GM21576 (cell line): ENCODE measurements around the gene MUC5B.

Experiments used
- ATAC-seq: cut with Tn5 transposase; IDR thresholded peaks from one replicate; pipeline ENCODE4 v1.9.1; 2021; ENCODE audit warnings: mild to moderate bottlenecking, moderate library complexity; ENCODE audit not compliant: unreplicated experiment

The MUC5B gene

DNA sequence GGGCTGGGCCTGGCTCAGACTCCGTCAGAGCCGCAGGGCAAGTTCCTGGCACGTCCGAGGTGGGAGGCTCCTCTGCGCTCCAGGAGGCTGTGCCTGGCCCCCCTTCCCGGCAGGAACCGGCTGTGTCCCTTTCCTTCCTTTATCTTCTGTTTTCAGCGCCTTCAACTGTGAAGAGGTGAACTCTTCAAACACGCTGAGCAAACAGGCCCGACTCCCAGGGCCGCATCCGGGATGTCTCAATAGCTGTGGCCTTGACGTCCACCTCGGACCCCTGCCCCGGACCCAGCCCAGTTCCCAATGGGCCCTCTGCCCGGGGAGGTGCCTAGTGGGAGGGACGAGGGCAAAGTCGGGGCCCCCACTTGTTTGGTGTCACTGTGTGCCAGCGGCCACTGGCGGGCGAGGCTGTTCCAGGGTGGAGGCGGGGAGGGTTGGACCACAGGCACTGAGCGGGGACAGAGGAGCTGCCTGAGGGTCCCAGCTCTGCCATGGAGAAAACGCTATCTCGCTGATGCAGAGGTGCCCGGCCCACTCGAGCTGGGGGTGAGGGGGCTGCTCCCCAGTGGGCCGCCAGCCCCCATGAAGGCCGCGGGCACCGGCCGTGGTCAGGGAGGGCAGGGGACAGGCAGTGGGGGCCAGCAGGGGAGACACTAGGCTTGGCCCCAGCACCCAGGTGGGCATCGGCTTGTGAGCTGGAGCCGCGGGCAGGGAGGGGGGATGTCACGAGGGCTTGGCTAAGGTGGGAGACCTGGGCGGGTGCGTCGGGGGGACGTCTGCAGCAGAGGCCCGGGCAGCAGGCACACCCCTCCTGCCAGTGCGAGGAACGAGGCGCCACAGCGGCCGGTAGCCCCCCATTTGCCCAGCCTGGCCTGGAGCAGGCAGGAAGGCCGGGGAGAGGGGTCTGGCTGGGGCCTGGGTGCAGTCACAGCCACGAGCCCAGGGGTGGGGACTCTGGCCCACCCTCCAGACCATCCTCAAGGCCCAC is 2.7 kb upstream of the MUC5B start:
- ATAC-seq, result no peak

DNA sequence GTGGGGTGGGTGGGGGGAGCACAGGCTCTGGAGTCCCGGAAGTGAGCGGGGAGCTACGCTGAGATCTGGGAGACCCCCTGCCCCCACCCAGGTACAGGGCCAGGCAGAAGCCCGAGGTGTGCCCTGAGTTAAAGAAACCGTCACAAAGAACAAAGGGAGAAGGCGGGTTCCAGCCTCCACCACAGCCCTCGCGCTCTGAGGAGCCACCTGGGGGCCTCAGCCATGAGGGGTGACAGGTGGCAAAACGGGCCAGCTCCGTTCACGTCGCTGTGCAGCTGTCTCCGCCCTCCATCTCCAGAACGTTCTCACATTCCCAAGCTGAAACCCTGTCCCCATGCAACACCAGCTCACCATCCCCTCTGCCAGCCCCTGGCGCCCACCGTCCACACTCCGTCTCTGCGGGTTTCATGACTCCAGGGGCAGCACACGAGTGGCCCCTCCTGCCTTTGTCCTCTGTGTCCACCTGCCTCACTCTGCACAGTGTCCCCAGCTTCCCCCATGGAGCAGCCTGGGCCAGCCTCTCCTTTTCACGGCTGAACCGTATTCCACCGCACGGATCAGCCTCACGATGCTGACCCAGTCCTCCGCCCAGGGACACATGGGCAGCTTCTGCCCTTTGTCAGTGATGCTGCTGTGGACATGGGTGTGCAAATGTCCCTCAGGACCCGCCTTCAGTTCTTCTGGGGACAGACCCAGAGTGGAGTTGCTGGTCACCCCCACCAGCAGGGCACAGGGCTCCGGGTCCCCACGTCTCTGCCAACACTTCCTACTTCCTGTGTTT is 1.7 kb upstream of the MUC5B start:
- ATAC-seq, result no peak

DNA sequence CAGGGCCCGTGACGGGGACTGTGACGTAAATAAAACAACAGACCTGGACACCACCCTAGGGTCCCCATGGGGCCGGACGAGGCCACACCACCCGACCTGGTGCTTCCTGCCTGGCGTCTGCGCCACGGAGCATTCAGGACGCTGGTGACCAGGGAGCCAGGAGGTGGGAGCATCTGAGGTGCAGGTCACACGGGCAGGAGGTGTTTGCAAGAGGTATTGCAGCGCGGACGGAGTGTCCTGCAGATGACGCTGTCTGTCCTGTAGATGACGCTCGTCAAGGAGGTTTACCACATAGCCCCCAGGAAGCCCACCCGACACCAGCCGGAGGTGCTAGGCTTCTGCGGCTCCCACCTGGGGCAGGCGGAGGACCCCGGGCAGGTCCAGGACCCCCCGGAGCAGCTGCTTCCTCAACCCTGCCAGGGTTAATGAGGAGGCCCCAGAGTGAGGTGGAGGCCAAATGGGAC is 986 bp upstream of the MUC5B start:
- no peak for ATAC-seq

- ATAC-seq, result no peak
These were observed 662 bp downstream of the MUC5B start for GRCh38 chr11:1223346-1224110.

- no peak for ATAC-seq
These were observed 1.2 kb downstream of the MUC5B start for GRCh38 chr11:1224111-1224490.

DNA sequence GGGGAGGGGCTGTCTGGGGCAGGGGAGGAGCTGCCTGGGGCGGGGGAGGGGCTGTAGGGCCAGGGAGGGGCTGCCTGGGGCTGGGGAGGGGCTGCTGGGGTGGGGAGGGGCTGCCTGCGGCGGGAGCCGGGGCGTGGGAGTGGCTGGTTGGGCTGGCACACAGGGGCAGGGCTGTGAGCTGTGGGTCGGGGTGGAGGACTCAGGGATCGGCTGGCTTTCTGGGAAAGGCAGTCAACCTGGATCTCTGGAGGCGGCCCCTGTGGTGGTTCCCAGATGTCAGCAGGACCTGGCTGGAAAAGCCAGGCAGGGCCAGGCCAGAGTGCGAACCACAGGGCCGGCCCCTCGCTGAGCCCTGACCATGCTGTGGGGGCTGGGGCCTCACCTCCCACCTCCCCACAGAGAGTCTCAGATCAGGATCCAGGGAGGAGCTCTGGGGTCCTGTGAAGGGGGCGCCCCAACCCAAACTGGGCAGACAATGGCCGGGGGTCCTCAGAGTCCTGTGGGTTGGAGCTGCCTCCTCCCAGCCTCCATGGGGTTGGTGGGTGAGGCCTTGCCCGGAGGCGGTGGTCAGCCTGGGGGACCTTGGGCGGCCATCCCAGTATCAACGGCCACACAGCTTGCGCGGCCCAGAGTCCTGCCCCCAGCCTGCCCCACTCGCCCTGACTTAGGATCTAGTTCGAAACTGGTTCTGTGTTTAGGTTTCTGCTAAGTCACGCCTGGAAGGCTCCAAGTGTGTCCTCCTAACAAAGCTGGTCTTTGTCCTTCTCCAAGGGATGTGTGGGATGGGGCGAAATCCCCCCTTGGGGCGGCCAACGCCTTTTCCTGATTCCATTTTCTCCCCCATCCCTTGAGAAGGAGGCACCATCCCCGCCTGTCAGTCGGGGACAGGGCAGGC is 1.9 kb downstream of the MUC5B start:
- ATAC-seq, result no peak

GRCh38 chr11:1225386-1226225 is 2.7 kb downstream of the MUC5B start:
- ATAC-seq, result no peak

DNA sequence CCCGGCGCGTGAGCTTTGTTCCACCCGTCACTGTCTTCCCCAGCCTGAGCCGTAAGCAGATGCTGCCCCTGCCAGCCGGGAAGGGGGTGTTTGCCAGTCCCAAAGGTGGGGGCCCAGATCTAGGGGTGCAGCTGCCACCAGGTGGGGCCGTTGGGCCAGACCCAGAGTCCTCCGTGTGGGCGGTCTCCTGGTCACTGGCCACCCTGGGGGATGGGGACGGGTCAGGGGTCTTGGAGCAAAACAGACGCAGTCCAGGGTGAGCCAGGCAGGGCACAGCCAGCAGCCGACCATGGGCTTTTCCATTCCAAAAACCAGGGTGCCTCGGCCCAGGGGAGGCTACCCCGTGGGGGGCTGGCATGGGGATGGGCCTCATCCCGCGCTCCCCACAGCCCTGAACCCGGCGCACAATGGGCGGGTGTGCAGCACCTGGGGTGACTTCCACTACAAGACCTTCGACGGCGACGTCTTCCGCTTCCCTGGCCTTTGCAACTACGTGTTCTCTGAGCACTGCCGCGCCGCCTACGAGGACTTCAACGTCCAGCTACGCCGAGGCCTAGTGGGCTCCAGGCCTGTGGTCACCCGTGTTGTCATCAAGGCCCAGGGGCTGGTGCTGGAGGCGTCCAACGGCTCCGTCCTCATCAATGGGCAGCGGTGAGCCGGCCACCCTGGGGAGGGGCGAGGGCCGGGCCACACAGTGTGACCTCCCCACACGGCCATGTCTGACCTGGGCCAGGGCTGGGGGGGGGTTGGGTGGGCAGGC is 3.5 kb downstream of the MUC5B start:
- no peak for ATAC-seq

DNA sequence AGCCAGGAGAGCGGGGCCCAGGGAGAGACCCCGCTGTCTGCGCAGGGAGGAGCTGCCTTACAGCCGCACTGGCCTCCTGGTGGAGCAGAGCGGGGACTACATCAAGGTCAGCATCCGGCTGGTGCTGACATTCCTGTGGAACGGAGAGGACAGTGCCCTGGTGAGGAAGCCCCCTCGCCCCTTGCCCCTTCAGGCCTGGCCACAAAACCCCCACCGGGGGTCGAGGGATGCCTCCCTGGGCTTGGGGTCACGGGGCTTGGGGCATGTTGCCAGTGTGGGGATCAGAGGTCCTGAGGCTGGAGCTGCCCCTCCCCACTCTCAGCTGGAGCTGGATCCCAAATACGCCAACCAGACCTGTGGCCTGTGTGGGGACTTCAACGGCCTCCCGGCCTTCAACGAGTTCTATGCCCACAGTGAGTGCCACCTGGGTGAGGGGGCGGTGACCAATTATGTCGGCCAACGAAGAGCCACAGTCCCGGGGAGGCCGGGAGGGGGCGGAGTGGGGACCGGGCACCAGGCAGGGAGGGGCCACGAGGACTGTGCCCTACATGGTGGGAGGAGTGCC is 4.2 kb downstream of the MUC5B start:
- ATAC-seq, result no peak

GRCh38 chr11:1227551-1228100 is 4.8 kb downstream of the MUC5B start:
- no peak for ATAC-seq

GRCh38 chr11:1228101-1228821 is 5.4 kb downstream of the MUC5B start:
- no peak for ATAC-seq

DNA sequence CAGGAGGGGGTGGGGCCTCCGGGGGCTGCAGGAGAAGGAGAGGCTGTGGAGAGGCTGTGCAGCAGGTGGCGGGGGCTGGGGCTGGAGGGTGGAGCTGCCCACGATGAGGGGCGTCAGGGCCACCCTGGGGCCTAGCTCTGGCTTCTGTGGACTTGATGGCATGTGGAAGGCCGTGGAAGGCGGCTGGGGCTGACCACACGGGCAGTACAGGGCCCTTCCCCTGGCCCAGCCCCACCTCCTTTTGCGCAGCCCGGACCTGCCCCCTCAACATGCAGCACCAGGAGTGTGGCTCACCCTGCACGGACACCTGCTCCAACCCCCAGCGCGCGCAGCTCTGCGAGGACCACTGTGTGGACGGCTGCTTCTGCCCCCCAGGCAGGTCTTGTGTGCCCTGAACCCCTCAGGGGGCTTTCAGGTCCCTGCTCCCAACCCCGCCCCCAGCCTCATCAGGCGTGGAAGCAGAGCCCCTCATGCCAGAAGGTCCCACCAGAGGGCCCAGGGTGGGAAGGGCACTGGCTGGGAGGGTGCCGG is 6.1 kb downstream of the MUC5B start:
- no peak for ATAC-seq

GRCh38 chr11:1229471-1230120 is 6.7 kb downstream of the MUC5B start:
- no peak for ATAC-seq

GRCh38 chr11:1230121-1230455 is 7.2 kb downstream of the MUC5B start:
- ATAC-seq, result no peak

DNA sequence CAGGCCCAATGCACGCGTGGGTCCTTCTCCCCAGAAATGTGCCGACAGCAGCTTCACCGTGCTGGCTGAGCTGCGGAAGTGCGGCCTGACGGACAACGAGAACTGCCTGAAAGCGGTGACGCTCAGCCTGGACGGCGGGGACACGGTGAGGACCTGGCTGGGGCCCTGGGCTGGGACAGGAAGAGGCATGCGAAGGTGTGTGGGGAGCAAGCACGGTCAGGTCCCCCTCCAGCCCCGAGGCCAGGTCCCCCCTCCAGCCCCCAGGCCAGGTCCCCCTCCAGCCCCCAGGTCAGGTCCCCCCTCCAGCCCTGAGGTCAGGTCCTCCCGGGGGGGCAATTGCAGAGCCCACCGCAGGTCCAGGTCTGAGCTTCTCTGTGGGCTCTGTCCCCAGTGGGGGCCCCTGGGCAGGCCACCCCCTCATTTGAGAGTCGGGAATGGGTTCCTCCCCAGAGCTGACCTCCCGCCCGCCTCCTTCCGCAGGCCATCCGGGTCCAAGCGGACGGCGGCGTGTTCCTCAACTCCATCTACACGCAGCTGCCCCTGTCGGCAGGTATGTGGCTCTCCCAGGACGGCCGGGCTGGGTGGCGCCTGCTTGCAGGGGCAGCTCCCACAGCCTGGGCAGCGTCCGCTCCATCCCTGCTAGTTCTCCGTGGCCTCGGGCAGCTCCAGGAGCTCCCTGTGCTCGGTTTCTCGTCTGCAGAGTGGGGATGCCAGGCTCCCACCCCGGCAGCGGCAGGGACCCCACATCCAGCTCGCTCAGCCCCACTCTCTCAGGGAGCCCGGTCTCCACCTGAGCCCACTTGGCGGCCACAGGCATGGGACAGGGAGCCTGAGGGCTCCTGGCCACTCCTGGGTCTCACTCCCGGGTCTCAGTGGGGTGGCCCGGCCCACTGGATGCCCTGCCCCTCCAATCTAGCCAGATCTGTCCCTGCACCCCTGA is 7.9 kb downstream of the MUC5B start:
- no peak for ATAC-seq
